NCI-H2081 treated with DMSO at 0.1 percent for 48 hours (cell line): ENCODE data around the gene PLAU.

ENCODE experiments used
- DNase-seq: peaks from one replicate; lab custom pipeline; 2025; lab: John Stamatoyannopoulos, UW

The PLAU gene

DNA sequence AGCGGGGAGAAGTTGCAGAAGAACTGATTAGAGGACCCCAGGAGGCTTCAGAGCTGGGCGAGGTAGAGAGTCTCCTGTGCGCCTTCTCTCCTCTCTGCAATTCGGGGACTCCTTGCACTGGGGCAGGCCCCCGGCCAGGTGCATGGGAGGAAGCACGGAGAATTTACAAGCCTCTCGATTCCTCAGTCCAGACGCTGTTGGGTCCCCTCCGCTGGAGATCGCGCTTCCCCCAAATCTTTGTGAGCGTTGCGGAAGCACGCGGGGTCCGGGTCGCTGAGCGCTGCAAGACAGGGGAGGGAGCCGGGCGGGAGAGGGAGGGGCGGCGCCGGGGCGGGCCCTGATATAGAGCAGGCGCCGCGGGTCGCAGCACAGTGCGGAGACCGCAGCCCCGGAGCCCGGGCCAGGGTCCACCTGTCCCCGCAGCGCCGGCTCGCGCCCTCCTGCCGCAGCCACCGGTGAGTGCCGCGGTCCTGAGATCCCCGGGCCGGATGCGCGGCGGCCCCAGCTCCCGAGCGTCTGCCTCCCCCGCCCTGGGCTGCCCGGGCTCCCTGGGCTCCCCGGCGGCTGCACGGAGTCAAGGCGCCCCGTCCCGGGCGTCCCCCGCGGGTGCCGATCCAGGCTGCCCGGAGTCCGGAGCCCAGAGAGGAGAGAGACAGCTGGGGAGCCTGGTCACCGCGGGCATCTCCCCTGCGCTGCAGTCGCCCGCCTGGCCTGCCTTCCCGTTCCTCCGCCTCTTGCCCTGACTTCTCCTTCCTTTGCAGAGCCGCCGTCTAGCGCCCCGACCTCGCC, at the start of gene PLAU:
TSS of gene PLAU (plus strand) at position 369 of the 789 bp plus-strand sequence. CDS start 424 bp downstream, outside the sequence.
- no peak for DNase-seq

DNA sequence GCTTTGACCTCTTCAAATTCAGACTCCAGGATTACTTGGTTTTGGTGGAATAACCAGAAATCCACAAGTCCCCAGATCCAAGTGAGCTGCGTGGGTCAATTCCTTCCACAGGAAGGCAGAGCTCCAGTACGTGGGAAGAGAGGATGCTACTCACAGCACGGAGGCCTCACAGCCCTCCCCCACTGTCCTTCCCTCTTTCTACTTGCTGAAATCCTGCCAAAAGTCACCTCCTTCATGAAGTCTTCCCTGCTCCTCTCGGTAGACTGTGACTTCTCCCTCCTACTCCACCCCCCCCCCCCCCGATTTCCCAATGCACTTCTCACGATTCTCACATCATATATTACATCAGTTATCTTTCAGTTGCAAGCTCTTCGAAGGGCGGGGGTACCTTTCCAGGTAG, 48.9 kb upstream of the PLAU start:
- no peak for DNase-seq

DNA sequence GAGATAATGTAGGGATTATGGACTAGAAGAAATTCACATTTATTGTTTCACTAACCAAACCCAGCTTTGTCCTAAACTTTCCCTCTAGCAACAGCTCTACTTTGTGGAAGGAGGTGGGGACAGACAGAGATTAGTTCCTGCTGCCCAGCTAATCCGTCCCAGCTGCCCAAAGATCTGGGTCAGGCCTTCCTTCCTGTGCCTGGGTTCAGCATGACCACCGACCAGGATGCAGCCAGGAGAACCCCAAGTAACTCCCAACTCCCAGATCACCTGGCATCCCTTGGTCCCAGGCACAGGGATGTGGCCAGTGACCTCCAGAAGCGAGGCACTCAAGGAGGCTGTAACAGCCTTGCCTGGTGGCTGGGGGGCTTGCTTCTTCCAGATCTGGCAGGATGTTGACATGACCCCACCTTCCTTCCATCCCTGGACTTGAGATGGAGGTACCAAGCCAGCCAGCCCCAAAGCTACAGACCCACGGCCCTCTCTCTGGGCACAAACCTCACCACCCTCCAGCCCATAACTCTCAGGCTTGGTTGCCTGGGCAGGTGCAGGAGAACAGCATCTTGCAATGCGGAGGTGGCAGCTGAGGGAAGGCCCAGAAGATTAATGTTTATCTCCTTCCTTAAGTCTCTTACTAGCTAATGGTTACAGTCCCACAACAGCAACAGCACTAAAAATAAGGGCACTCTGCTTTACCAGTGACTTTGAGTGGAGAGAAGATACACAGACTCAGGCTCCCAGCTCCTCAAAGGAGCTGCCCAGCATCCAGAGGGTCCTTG, 47.7 kb upstream of the PLAU start:
- no peak for DNase-seq

DNA sequence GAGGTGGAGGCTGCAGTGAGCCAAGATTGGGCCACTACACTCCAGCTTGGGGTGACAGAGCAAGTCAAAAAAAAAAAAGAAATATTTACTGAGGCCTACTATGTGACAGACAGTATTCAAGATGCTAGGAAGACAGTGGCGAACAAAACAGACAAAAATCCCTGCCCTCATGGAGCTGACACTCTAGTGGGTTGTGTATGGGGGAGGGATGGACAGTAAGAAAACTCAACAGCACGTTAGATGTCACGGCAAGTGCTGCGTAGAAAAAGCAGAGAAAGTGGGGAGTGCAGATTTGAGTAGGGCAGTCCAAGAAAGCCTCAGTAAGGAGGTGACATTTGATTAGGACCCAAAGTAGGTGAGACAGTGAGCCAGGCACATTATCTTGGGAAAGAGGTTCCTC, 46.7 kb upstream of the PLAU start:
- no peak for DNase-seq

DNA sequence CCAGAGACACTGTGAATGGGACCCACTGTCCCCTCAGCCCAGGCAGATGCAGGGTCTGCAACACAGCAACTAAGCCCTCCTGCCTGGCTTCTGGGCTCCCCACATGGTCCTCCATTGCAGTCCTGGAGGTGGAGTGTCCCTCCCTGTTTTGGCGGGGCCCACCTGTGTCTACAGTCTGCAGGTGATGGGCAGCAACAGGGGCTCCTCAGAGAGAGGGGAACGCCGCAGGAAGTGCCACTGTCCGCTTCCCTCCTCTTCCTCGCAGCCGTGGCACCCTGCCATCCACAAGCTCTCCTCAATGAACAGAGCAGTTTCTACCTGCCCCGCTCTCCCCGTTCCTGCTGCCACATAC, 45.8 kb upstream of the PLAU start:
- no peak for DNase-seq

GRCh38 chr10:73865459-73866442, 45.2 kb upstream of the PLAU start:
- DNase-seq = no peak

DNA sequence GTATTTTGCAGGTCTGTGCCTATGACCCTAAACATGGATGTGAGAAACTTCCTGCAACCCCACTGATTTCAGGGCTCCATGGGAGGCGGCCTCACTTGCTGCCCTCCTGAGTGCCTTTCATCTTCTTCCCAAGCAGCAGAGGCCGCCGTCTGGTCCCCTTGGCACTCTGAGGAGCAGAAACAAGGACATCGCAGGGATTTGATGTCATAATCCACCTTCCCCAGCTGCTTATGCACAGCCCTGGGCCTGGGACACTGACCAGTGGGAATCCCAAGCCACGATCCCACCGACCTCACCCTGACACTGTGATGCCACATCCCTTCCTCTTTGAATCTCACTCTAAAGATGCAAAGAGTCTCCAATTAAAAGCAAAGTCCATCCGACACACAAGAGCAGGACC, 44.3 kb upstream of the PLAU start:
- no peak for DNase-seq

- no peak for DNase-seq
Observed at GRCh38 chr10:73867126-73867807, 43.7 kb upstream of the PLAU start.

GRCh38 chr10:73867871-73868631, 42.9 kb upstream of the PLAU start:
- DNase-seq = no peak

DNA sequence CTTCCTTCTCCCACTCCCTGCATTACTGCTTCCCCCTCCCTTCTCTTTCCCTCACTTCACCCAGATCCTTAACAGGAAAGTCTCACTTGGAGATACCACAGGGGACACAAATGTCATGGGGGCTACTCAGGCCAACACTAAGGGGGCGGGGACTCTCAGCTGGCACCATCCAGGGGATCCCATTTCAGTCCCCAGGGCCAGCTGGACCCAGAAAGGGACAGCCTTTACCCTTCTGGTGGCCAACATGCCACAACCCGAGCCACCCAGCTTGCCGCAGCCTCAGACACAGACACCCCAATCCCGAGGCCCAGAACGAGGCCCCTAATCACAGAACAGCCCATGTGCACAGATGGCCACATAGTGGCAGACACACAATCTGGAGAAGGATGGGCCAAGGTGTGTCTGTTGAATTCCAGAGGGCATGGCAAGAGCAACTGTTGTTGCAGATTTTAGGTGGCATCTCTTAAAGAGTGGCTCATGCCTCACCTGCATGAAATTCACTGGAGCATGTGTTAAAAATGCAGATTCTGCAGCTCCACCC, 42.2 kb upstream of the PLAU start:
- DNase-seq = no peak

GRCh38 chr10:73871295-73872189, 39.4 kb upstream of the PLAU start:
- no peak for DNase-seq

DNA sequence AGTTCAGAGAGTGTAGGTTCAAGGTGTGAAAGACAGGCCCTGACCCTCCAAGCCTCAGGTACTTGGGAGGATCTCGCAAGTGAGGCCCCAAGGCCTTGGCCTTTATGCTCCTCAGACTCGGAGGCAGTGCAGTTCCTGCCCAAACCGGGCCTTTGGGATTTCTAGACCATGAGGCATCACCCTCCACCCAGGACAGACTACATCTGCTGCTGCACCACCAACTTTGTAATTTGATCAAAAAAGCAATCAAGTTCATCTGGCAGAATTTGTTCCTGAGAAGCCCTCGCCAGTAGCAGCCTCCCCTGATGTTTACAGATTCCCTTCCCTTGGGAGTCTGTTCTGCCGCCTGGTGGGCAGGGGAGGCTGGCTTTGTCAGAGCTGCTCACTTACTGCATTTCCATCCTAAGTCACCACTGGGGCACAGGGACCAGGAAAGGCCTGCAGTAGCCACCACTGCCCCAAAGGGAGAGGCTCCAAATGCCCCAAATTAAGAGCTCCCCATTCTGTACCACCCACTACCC, 38.7 kb upstream of the PLAU start:
- no peak for DNase-seq

DNA sequence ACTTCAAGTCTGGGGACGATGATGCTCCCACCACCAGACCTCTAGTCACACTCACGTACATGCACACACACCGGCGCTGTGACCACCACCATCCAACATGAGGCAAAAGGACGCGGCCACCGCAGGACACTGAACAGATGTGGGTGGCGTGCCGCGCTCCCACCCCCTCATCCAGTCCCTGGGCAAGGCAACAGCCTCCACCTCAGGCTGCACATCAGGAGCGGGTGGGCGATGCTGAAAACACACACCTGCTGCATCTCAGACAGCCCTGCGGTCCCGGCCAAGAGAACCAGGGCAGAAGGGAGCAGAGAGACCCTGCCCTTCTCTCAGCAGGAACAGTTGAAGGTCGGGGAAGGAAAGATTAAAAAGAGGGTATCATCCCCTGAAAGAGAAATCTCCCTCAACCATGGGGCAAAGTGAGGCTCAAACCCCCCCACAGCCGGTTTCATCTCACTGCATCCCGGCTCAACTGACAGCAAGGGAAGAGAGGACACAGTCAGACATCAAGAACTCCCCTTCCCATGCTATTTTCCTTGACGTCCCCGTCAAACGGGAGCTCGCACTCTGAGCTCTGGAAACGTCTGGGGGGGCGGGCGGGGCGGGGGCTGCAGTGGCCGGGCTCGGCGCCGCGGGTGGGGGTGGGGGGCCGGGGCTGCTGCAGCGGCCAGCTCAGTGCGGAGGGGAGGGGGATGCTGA, 37.6 kb upstream of the PLAU start:
- DNase-seq = no peak

GRCh38 chr10:73873838-73874215, 37.1 kb upstream of the PLAU start:
- DNase-seq = no peak

DNA sequence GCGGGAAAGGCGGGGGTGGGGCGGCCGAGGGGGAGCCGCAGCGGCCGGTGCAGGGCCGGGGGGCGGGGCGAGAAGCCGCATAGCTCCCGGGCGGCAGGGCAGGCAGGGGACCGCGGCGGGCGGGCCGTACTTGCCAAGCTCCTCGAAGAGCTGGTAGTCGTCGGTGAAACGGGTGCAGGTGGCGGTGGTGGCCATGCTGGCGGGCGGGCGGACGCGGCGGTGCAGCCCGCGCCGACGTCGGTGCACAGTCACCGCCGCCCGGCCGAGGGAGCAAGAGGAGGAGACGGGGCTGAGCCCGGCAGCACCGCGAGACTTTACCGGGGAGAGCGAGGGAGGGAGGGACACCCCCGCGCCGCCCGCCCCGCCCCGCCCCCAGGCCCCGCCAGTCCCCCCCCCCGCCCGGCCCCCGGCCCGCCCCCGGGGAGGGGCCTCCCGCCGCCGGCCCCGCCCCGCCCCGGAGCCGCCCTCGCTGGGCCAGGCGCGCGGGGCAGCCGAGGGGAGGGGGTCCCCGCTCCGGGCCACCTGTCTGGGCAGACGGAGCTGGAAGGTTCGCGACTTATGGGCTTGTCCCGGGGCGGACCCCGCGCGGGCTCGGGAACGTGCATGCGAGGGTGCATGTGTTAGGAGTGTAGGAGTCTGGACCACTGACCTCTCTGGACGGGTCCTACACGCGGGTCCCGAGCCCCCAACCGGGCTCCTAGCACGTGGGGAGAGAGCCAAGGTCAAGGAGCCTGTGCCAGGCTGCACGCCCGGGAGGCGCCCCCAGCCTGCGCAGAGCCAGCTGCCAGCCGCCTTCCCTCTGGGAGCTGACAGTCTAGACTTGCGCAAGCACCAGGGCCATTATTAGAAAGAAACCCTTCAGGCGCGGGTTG, 36.4 kb upstream of the PLAU start, which contains the start of gene CAMK2G:
TSS of gene CAMK2G (minus strand) at position 289 of the 872 bp plus-strand sequence. CDS start at position 195, 94 bp downstream.
- DNase-seq = no peak

DNA sequence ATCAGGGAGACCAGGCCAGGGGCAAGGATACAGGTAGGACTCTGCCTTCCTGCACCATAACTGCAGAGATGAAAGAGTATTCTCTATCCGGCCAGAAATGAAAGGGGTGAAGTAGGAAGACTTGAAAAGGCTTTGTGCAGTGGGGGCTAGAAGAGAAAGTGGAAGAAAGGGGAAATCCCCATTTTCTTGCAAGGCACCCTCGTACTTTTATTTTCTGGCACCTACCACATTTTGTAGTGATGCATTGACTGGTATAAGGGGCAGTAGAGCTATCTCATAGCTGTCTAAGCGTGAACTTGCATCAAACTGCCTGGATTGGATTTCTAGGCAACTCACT, 35.8 kb upstream of the PLAU start:
- DNase-seq = no peak

DNA sequence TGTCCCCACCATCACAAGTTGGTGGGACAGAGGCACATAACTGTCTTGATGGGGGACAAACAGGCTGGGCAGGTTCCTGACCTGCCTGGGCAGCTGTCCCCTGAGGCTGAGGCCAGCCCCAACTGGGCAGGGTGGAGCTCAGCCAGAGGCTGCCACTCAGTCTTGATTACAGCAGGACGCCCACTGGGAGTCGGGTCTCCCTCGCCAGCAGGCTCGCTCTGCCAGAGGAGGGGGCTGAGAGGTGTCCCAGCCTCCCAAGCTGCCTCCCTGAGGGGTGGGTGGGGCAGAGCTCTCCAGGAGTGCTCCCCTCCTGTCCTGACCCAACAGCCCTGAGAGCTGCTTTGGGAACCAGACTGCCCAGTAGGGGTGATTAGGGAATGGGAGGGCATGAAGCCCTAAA, 34.8 kb upstream of the PLAU start:
- DNase-seq = no peak

DNA sequence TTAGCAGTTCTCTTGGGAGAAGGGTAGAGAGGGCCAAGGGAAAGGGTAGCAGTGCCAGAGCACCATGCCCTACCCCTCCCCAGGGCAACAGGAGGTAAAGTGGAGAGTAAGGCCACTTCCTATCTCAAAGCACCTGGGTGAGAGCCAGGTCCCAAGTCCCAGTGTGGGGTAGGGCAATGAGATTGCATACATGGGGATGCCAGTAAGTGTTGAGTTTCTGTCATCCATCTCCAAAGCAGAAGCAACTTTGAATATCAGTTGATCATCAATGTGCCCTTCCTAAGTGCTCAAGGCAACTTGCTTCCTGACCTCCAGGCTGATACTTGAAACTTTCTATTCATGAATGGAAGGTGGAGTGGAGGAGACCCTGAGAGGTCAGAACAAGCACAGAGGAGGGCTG, 34.4 kb upstream of the PLAU start:
- DNase-seq = no peak
